IMR-90 (cell line): ENCODE results near the gene PLEKHA8. TPM values are rescaled to one million over a fixed set of nuclear protein-coding genes. Genes with fewer than 3 reads are reported as not detected.

Experiments used
- ATAC-seq: fragments of 200-7000 bp; cut with Tn5 transposase; 2 replicates; pipeline ENCODE4 v1.9.1; 2020; ENCODE audit warnings: low read depth, mild to moderate bottlenecking, moderate library complexity
- BruUV-seq: library from RNA; stranded (reverse); fragments of 400-500 nt; replicated peaks from 2 replicates; lab custom pipeline; 2021; lab: Mats Ljungman, UMichigan
- CTCF ChIA-PET: fragments of 300-600 bp; formaldehyde crosslinking; extraction: SDS; loops from one replicate; lab custom pipeline; 2021; ENCODE audit warnings: antibody characterized with exemption; lab: Yijun Ruan, JAX
- POLR2A ChIA-PET: fragments of 300-600 bp; sonication (Branson Sonifier 250); formaldehyde crosslinking; loops from one replicate; lab custom pipeline; 2022; ENCODE audit warnings: antibody characterized with exemption; ENCODE audit not compliant: unreplicated experiment; lab: Charles Lee
- DNase-seq: peaks from one replicate; pipeline ENCODE4 v3.0.0; 2013
- H2AFZ ChIP-seq: replicated peaks from 2 replicates; pipeline ENCODE3; 2013; ENCODE audit warnings: low read length, mild to moderate bottlenecking; ENCODE audit not compliant: poor library complexity
- H2AK5ac ChIP-seq: 2 replicates; pipeline ENCODE4 v1.6.1; 2013; ENCODE audit warnings: low read depth, low read length, inconsistent platforms
- H2AK9ac ChIP-seq: replicated peaks from 2 replicates; pipeline ENCODE3; 2013; ENCODE audit warnings: mild to moderate bottlenecking, low read depth, low read length, moderate library complexity; ENCODE audit not compliant: poor library complexity
- H2BK120ac ChIP-seq: 2 replicates; pipeline ENCODE4 v1.6.1; 2013; ENCODE audit warnings: low read depth, low read length, inconsistent platforms
- H2BK15ac ChIP-seq: 3 replicates; pipeline ENCODE4 v1.6.1; 2013; ENCODE audit warnings: low read depth, low read length, inconsistent platforms
- H2BK20ac ChIP-seq: 2 replicates; pipeline ENCODE4 v1.6.1; 2013; ENCODE audit warnings: low read depth, mild to moderate bottlenecking, inconsistent platforms, low read length, moderate library complexity
- H2BK5ac ChIP-seq: 2 replicates; pipeline ENCODE4 v1.6.1; 2013; ENCODE audit warnings: mild to moderate bottlenecking, low read depth, low read length, inconsistent platforms; ENCODE audit not compliant: poor library complexity, severe bottlenecking
- H3K14ac ChIP-seq: replicated peaks from 2 replicates; pipeline ENCODE4 v1.6.1; 2013; ENCODE audit warnings: low read depth, low read length, inconsistent platforms
- H3K18ac ChIP-seq: 2 replicates; pipeline ENCODE4 v1.6.1; 2013; ENCODE audit warnings: low read depth, low read length, control low read depth
- H3K23ac ChIP-seq: 2 replicates; pipeline ENCODE4 v1.6.1; 2013; ENCODE audit warnings: low read depth, low read length, inconsistent platforms
- H3K27ac ChIP-seq: 2 replicates; pipeline ENCODE4 v1.5.1; 2013; ENCODE audit warnings: mild to moderate bottlenecking, control low read depth, low read length; ENCODE audit not compliant: insufficient read depth
- H3K27me3 ChIP-seq: 2 replicates; pipeline ENCODE4 v1.6.1; 2013; ENCODE audit warnings: low read length; ENCODE audit not compliant: control insufficient read depth, insufficient read depth
- H3K36me3 ChIP-seq: 2 replicates; pipeline ENCODE4 v1.6.1; 2013; ENCODE audit warnings: low read length, mixed read lengths; ENCODE audit not compliant: control insufficient read depth, insufficient read depth
- H3K4ac ChIP-seq: 2 replicates; pipeline ENCODE4 v1.6.1; 2013; ENCODE audit warnings: low read depth, low read length, inconsistent platforms
- H3K4me1 ChIP-seq: 2 replicates; pipeline ENCODE4 v1.6.1; 2013; ENCODE audit warnings: low read length, mixed read lengths; ENCODE audit not compliant: control insufficient read depth, insufficient read depth
- H3K4me2 ChIP-seq: 2 replicates; pipeline ENCODE4 v1.6.1; 2013; ENCODE audit warnings: low read depth, mild to moderate bottlenecking, control low read depth, low read length, moderate library complexity
- H3K4me3 ChIP-seq: 2 replicates; pipeline ENCODE4 v1.5.1; 2013; ENCODE audit warnings: low read depth, mild to moderate bottlenecking, control low read depth, low read length, moderate library complexity; ENCODE audit not compliant: insufficient read depth
- H3K56ac ChIP-seq: 2 replicates; pipeline ENCODE4 v1.6.1; 2013; ENCODE audit warnings: low read length, inconsistent platforms; ENCODE audit not compliant: insufficient read depth; ENCODE audit errors: extremely low read depth
- H3K79me1 ChIP-seq, 2 experiments: 2 replicates each; pipeline ENCODE4 v1.6.1; 2013; ENCODE audit warnings: low read length in 2 of 2, inconsistent platforms in 1 of 2, low read depth in 1 of 2
- H3K9ac ChIP-seq: 2 replicates; pipeline ENCODE4 v1.6.1; 2013; ENCODE audit warnings: low read depth, low read length, control low read depth
- H3K9me1 ChIP-seq: 2 replicates; pipeline ENCODE4 v1.6.1; 2013; ENCODE audit warnings: low read length, inconsistent platforms; ENCODE audit not compliant: insufficient read depth
- H3K9me3 ChIP-seq: 2 replicates; pipeline ENCODE4 v1.6.1; 2013; ENCODE audit warnings: low read length; ENCODE audit not compliant: control insufficient read depth, insufficient read depth
- H4K20me1 ChIP-seq: 2 replicates; pipeline ENCODE4 v1.6.1; 2013; ENCODE audit warnings: low read length, inconsistent platforms; ENCODE audit not compliant: insufficient read depth
- H4K5ac ChIP-seq: 2 replicates; pipeline ENCODE4 v1.6.1; 2013; ENCODE audit warnings: mild to moderate bottlenecking, low read depth, low read length, control low read depth
- H4K8ac ChIP-seq, 2 experiments: 2 replicates each; pipeline ENCODE4 v1.6.1; 2013; ENCODE audit warnings: low read depth in 2 of 2, low read length in 2 of 2, control low read depth in 1 of 2, inconsistent platforms in 1 of 2
- H4K91ac ChIP-seq: 2 replicates; pipeline ENCODE4 v1.6.1; 2013; ENCODE audit warnings: low read depth, low read length, inconsistent platforms; ENCODE audit not compliant: insufficient read depth
- BHLHE40 ChIP-seq: fragments of 150-350 bp; IDR thresholded peaks from 2 replicates; pipeline ENCODE4 v1.6.1; 2016; ENCODE audit warnings: mild to moderate bottlenecking, low read depth, low read length
- CHD1 ChIP-seq: IDR thresholded peaks from 2 replicates; pipeline ENCODE4 v1.6.1; 2012; ENCODE audit warnings: low read depth, low read length, improper control_type of control experiment
- FOS ChIP-seq: fragments of 150-350 bp; IDR thresholded peaks from 2 replicates; pipeline ENCODE4 v1.6.1; 2016; ENCODE audit warnings: low read depth, low read length
- MAFK ChIP-seq: IDR thresholded peaks from 2 replicates; pipeline ENCODE4 v1.6.1; 2012; ENCODE audit warnings: low read depth, low read length, improper control_type of control experiment
- MAZ ChIP-seq: IDR thresholded peaks from 2 replicates; pipeline ENCODE4 v1.6.1; 2012; ENCODE audit warnings: low read depth, mild to moderate bottlenecking, low read length, improper control_type of control experiment, moderate library complexity, borderline replicate concordance
- MXI1 ChIP-seq: IDR thresholded peaks from 2 replicates; pipeline ENCODE4 v1.6.1; 2012; ENCODE audit warnings: low read depth, mild to moderate bottlenecking, low read length, moderate library complexity, borderline replicate concordance
- NFE2L2 ChIP-seq: fragments of 150-350 bp; IDR thresholded peaks from 2 replicates; pipeline ENCODE4 v1.6.1; 2016; ENCODE audit warnings: low read depth, mild to moderate bottlenecking, low read length
- POLR2A ChIP-seq: IDR thresholded peaks from 2 replicates; pipeline ENCODE4 v1.6.1; 2012; ENCODE audit warnings: mild to moderate bottlenecking, low read depth, low read length
- WGBS, 2 experiments: methylation state at CpG; one replicate each; pipeline versions ENCODE4 v1.1.5 to v1.1.7; 2013; ENCODE audit warnings: missing lambda C conversion rate in 2 of 2; ENCODE audit not compliant: insufficient read length in 1 of 2; ENCODE audit errors: extremely low coverage in 2 of 2; 5-methylcytosine and 5-hydroxymethylcytosine counted together
- dilution Hi-C: fragments of 300-500 bp; cut with HindIII; formaldehyde crosslinking; loops from one replicate; pipeline ENCODE4 v1.14.3; 2018; ENCODE audit warnings: low sequenced_read_pairs; ENCODE audit not compliant: unreplicated experiment
- in situ Hi-C: fragments of 300-500 bp; cut with MboI; formaldehyde crosslinking; loops from 3 replicates; pipeline ENCODE4 v1.14.3; 2019; ENCODE audit warnings: low sequenced_read_pairs, inconsistent platforms, mixed read lengths
- intact Hi-C: fragments of 100-400 bp; cut with micrococcal nuclease; formaldehyde crosslinking; loops from 2 replicates; pipeline ENCODE4 v1.10.0; 2022
- polyA plus RNA-seq, 3 experiments: library from polyadenylated mRNA; depleted of rRNA; stranded (reverse); fragments of >200 nt; gene quantifications; 2 replicates each; pipeline ENCODE4 v1.2.3, GENCODE V29; 2012; ENCODE audit warnings: low replicate concordance in 1 of 3
- total RNA-seq: library from RNA; depleted of rRNA; stranded (reverse); fragments of >200 nt; gene quantifications from 2 replicates; pipeline ENCODE4 v1.2.3, GENCODE V29; 2012
- TF ChIP-seq, protein P1 (sequence below): fragments of 150-350 bp; IDR thresholded peaks from 2 replicates; pipeline ENCODE4 v1.6.1; 2016; ENCODE audit warnings: low read depth, mild to moderate bottlenecking, low read length, moderate library complexity, borderline replicate concordance
- TF ChIP-seq, protein P2 (sequence below): conservative IDR thresholded peaks from 2 replicates; pipeline ENCODE4 v1.5.1; 2012; ENCODE audit warnings: mild to moderate bottlenecking, low read depth, low read length, improper control_type of control experiment

PLEKHA8 gene
- total and polyA plus RNA-seq, 2 of the 4 experiments (the other 2 are of a cell fraction): 3.6 to 9.7 TPM

DNA sequence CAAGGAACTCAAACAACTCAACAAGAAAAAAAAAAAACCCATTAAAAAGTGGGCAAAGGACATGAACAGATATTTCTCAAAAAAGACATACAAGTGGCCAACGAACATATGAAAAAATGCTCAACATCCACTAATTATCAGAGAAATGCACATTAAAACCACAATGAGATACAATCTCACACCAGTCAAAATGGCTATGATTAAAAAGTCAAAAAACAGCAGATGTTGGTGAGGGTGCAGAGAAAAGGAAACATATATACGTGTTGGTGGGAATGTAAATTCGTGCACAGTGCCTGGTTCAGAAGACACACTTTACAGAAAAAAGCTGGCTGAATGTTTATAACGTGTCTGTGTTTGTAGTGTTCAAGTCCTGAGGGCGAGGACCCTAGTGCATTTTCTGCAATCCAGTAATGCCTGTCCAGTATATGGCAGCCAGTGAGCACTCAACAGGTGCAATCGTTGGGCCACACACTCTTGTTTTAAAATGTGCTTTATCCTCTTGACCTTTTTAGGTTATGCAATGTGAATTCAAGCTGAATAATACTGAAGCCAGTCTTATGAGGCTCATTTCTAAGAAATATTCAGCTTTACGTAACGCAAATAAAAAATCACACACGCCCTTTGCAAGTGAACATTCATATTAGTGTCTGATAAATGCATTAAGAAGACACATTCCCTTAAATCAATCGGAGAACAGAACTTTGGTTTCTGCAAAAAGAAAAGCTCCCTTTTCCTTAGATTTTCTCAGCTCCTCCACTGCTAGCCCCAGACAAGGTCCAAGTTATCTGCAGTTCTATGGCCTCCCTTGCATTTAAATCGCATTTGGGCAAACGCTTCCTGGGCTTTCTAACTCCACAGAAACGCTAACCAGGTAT, 105.8 kb downstream of the PLEKHA8 start:
- intact Hi-C loops: no loop called here
- H3K4me3 ChIP-seq: peak overlapping the region; percentile 98
- H2AK5ac ChIP-seq: no peak overlapping the region
- H2BK5ac ChIP-seq: no peak overlapping the region
- peaks cover 3% of the 10 kb centered on the region for H3K4me1 ChIP-seq
- no peak overlapping the region for H2AK9ac ChIP-seq
- H4K91ac ChIP-seq: no peak overlapping the region
- peaks cover 9% of the 10 kb centered on the region in 2 experiments; a peak in 1 of 4 replicates for H3K79me1 ChIP-seq
- ChIA-PET CTCF (no interaction called here), POLR2A (interaction anchor here (0.9 kb wide), 1 partner anchor 30 kb away, joined by 3 read pairs; no protein-coding TSS in a partner anchor)
- H3K9ac ChIP-seq: peak overlapping the region; percentile 57; the same call in 1 of the 2 replicates
- peak overlapping the region in 1 of 2 experiments; percentile 22; a peak in 1 of 4 replicates for H4K8ac ChIP-seq
- H2BK120ac ChIP-seq: no peak overlapping the region
- ATAC-seq: peak; percentile 0; the same call in 1 of the 2 replicates
- in situ Hi-C loops: no loop called here
- no peaks in the 10 kb centered on the region for H3K36me3 ChIP-seq
- DNase-seq: no peak
- WGBS, 2 experiments: 30% methylated on average over 8 of the region's 13 CpGs; no CpG with 5 or more reads in 1 of the 2 experiments
- 0 out of 2 replicates have a peak overlapping the region, but pooled peaks have one; percentile 11 for H3K4ac ChIP-seq
- no peaks in the 10 kb centered on the region for H3K9me3 ChIP-seq
- H4K20me1 ChIP-seq: no peaks in the 10 kb centered on the region
- H4K5ac ChIP-seq: no peak overlapping the region
- dilution Hi-C loops: no loop called here
- H3K27ac ChIP-seq: no peak overlapping the region
- no peak overlapping the region for H3K14ac ChIP-seq
- H3K27me3 ChIP-seq: no peaks in the 10 kb centered on the region
- H3K23ac ChIP-seq: no peak overlapping the region
- H3K9me1 ChIP-seq: no peaks in the 10 kb centered on the region
- peak overlapping the region; percentile 92 for H2AFZ ChIP-seq
- TF ChIP-seq FOS: no peak
- no peak for TF ChIP-seq BHLHE40
- no peak for TF ChIP-seq NFE2L2
- no peak for TF ChIP-seq MAFK
- TF ChIP-seq, protein P1, sequence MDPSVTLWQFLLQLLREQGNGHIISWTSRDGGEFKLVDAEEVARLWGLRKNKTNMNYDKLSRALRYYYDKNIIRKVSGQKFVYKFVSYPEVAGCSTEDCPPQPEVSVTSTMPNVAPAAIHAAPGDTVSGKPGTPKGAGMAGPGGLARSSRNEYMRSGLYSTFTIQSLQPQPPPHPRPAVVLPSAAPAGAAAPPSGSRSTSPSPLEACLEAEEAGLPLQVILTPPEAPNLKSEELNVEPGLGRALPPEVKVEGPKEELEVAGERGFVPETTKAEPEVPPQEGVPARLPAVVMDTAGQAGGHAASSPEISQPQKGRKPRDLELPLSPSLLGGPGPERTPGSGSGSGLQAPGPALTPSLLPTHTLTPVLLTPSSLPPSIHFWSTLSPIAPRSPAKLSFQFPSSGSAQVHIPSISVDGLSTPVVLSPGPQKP: no peak
- TF ChIP-seq MXI1: no peak
- no peak for TF ChIP-seq POLR2A
- TF ChIP-seq, protein P2, sequence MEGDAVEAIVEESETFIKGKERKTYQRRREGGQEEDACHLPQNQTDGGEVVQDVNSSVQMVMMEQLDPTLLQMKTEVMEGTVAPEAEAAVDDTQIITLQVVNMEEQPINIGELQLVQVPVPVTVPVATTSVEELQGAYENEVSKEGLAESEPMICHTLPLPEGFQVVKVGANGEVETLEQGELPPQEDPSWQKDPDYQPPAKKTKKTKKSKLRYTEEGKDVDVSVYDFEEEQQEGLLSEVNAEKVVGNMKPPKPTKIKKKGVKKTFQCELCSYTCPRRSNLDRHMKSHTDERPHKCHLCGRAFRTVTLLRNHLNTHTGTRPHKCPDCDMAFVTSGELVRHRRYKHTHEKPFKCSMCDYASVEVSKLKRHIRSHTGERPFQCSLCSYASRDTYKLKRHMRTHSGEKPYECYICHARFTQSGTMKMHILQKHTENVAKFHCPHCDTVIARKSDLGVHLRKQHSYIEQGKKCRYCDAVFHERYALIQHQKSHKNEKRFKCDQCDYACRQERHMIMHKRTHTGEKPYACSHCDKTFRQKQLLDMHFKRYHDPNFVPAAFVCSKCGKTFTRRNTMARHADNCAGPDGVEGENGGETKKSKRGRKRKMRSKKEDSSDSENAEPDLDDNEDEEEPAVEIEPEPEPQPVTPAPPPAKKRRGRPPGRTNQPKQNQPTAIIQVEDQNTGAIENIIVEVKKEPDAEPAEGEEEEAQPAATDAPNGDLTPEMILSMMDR: no peak
- TF ChIP-seq CHD1: no peak
- TF ChIP-seq MAZ: no peak
- H3K4me2 ChIP-seq: peak overlapping the region; percentile 96
- H2BK20ac ChIP-seq: no peak overlapping the region
- no peak overlapping the region for H3K18ac ChIP-seq
- no TSS peak for BruUV-seq
- H3K56ac ChIP-seq: no peak overlapping the region
- no peak overlapping the region for H2BK15ac ChIP-seq
